ENCODE measurements around the gene BCOR. TPM values are rescaled to one million over a fixed set of nuclear protein-coding genes. Genes with fewer than 3 reads are reported as not detected.

The BCOR gene
- total and polyA plus RNA-seq, 2 of the 8 experiments (the other 6 are each of a cell fraction or from before 2014, with no cell fraction given): 25.0 to 50.8 TPM

DNA sequence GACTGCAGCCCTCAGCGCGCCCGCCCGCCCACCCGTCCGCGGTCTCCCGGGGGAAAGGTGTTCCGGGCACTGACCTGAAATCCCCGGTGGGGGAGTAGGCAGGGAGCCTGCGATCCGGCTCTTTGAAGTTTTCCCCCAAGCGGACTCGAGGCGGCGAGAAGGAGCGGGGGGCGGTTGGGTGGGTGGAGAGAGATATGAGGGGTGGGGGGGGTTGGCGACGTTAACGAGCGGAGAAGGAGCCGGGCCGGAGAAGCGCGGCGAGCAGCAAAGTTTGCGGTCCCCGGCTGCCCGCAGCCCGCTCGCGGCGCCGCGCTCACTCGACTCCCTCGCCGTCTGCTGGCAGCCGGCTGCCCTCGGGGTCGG is 636 bp downstream of the BCOR start:
- WGBS, 2 experiments (ENCODE audit: extremely low coverage in 1 of 2, insufficient coverage in 1 of 2, insufficient read length in 1 of 2, insufficient replicate concordance in 2 of 2, low coverage in 1 of 2, low lambda C conversion rate in 2 of 2, missing lambda C conversion rate in 1 of 2): 0% methylated on average over 6 of the region's 42 CpGs; no CpG with 5 or more reads in 1 of the 2 experiments
- Histone ChIP-seq H2BK5ac (ENCODE audit: low read depth, low read length) (no peak overlapping the region), H3K27me3 (replicated peaks in 1 of 4; ENCODE audit: control insufficient read depth in 3 of 4, extremely low read depth in 1 of 4, insufficient read depth in 3 of 4, low read length in 3 of 4) (peaks cover 0 to 20% (median 6%) of the 10 kb centered on the region in 4 experiments; a peak in 4 of 7 replicates), H3K14ac (ENCODE audit: insufficient read length) (no peak overlapping the region), H4K91ac (replicated peaks; ENCODE audit: insufficient read length, low read length) (no peak overlapping the region), H2BK20ac (ENCODE audit: low read length) (no peak overlapping the region), H3K36me3 (ENCODE audit: control insufficient read depth in 2 of 4, insufficient read depth in 4 of 4, low read length in 3 of 4) (no peaks in the 10 kb centered on the region), H3K4me1 (replicated peaks in 1 of 4; ENCODE audit: control insufficient read depth in 3 of 4, insufficient read depth in 4 of 4, low read length in 3 of 4) (peaks cover 4 to 21% (median 11%) of the 10 kb centered on the region in 4 experiments; a peak in 6 of 7 replicates), H3K18ac (ENCODE audit: extremely low read depth, low read length) (no peak overlapping the region), H2BK12ac (ENCODE audit: low read depth, low read length) (no peak overlapping the region), H3K79me2 (ENCODE audit: control insufficient read depth in 1 of 2, insufficient read depth in 2 of 2, low read length in 2 of 2) (peaks cover 18 to 51% of the 10 kb centered on the region in 2 experiments), H4K8ac (ENCODE audit: extremely low read depth, insufficient read depth, low read length) (no peak overlapping the region), H2BK15ac (ENCODE audit: low read length) (no peak overlapping the region), H4K5ac (ENCODE audit: insufficient read length, low read depth, low read length) (no peak overlapping the region), H2AK5ac (ENCODE audit: low read depth, low read length) (no peak overlapping the region), H3K4me3 (ENCODE audit: extremely low read depth in 1 of 4, insufficient read depth in 2 of 4, low read depth in 3 of 4, low read length in 4 of 4) (peak overlapping the region in 3 of 4 experiments; percentile 35 to 79 (median 75); a peak in 5 of 8 replicates), H3K4me2 (ENCODE audit: insufficient read depth in 1 of 2, low read depth in 2 of 2, low read length in 2 of 2) (no peak overlapping the region; a peak in 1 of 4 replicates), H2AFZ (ENCODE audit: low read length) (no peak overlapping the region), H3K23me2 (ENCODE audit: low read depth, low read length) (peaks cover 21% of the 10 kb centered on the region; the same call in 1 of the 2 replicates), H3K23ac (ENCODE audit: insufficient read length) (no peak overlapping the region), H3K56ac (replicated peaks; ENCODE audit: insufficient read length, low read depth, low read length) (no peak overlapping the region), H3K79me1 (ENCODE audit: low read depth, low read length) (no peaks in the 10 kb centered on the region), H2BK120ac (replicated peaks; ENCODE audit: low read depth, low read length) (no peak overlapping the region), H3K9me3 (ENCODE audit: insufficient read depth in 2 of 2, low read depth in 1 of 2, low read length in 1 of 2) (no peaks in the 10 kb centered on the region), H4K20me1 (replicated peaks in 1 of 2; ENCODE audit: control insufficient read depth in 1 of 2, insufficient read depth in 2 of 2, low read length in 2 of 2) (peaks cover 4 to 5% of the 10 kb centered on the region in 2 experiments), H3K9ac (replicated peaks in 1 of 4; ENCODE audit: extremely low read depth in 1 of 4, low read depth in 3 of 4, low read length in 3 of 4) (no peak overlapping the region), H3K4ac (replicated peaks; ENCODE audit: insufficient read length, low read depth, low read length) (no peak overlapping the region), H3K27ac (ENCODE audit: low read depth, low read length) (no peak overlapping the region)
- ChIA-PET POLR2A (ENCODE audit: partially characterized antibody) (interaction anchor here (1.0 to 29.1 kb wide), 8 partner anchors 8 to 91 kb away, joined by 3 to 509 read pairs (median 6); no protein-coding TSS in a partner anchor), CTCF (ENCODE audit: partially characterized antibody) (interaction anchor here (0.6 to 2.2 kb wide), 3 partner anchors 9 to 45 kb away, joined by 3 to 7 read pairs (median 3); no protein-coding TSS in a partner anchor)
- DNase-seq (ENCODE audit: low read depth in 1 of 2, low spot score in 2 of 2) (no peak), FAIRE-seq (no peak)
- TF ChIP-seq SP4 (IDR thresholded peaks at IDR 0.05; ENCODE audit: low read length) (no peak), BRCA1 (IDR thresholded peaks at IDR 0.05; ENCODE audit: low read depth, low read length) (no peak), EP300 (IDR thresholded peaks at IDR 0.05; ENCODE audit: borderline replicate concordance in 1 of 2, low read depth in 2 of 2, low read length in 2 of 2) (no peak), CBX8 (IDR thresholded peaks at IDR 0.05; ENCODE audit: borderline replicate concordance, low read depth, low read length) (no peak), SP2 (IDR thresholded peaks at IDR 0.05; ENCODE audit: low read length) (no peak), PHF8 (conservative IDR thresholded peaks at IDR 0.05; ENCODE audit: low read depth, low read length) (0 out of 2 replicates have a peak, but pooled peaks have one; percentile 10)
- TF ChIP-seq, protein P1, sequence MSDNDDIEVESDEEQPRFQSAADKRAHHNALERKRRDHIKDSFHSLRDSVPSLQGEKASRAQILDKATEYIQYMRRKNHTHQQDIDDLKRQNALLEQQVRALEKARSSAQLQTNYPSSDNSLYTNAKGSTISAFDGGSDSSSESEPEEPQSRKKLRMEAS (IDR thresholded peaks at IDR 0.05): no peak
- TF ChIP-seq, protein P2, sequence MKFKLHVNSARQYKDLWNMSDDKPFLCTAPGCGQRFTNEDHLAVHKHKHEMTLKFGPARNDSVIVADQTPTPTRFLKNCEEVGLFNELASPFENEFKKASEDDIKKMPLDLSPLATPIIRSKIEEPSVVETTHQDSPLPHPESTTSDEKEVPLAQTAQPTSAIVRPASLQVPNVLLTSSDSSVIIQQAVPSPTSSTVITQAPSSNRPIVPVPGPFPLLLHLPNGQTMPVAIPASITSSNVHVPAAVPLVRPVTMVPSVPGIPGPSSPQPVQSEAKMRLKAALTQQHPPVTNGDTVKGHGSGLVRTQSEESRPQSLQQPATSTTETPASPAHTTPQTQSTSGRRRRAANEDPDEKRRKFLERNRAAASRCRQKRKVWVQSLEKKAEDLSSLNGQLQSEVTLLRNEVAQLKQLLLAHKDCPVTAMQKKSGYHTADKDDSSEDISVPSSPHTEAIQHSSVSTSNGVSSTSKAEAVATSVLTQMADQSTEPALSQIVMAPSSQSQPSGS (IDR thresholded peaks at IDR 0.05; ENCODE audit: low read length): no peak

Data from H1 (cell line).